Daoy (cell line): ENCODE measurements around the gene CYP11A1. TPM values are rescaled to one million over a fixed set of nuclear protein-coding genes. Genes with fewer than 3 reads are reported as not detected.

Source experiments
- DNase-seq: peaks from one replicate; pipeline ENCODE4 v3.0.0-alpha.2; 2015; ENCODE audit warnings: low read depth
- total RNA-seq: library from RNA; depleted of rRNA; stranded (reverse); fragments of >200 nt; shearing (Covaris generic); gene quantifications from 2 replicates; pipeline ENCODE4 v1.2.3, GENCODE V29; 2014; rRNA removed

CYP11A1 gene
- 0.06 and 0.12 TPM in 2 replicates for total RNA-seq

DNA sequence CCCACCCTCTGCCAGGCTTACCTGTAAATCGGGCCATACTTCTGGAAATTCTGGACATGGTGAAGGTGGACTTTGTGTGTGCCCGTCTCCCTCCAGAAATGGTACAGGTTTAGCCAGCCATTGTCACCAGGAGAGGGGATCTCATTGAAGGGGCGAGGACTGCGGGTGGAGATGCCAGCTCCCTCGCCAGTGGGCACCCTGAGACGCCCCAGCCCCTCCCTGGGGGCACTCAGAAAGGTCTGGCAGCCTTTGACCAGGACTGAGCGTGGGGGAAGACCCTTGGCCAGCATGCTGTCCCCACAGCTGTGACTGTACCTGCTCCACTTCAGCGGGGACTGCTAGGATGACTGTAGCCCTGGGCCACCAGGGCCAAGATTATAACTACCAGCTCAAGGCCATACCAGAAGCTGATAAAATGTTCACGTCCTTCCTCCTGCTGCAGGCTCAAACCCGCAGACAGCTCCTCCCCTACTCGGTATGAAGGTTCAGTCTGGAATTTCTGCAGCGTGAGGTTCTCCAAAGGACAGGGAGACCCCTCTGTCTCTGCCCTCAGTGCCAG, at the start of gene CYP11A1:
CYP11A1 (minus strand) TSS at position 351 of the 559 bp plus-strand sequence; CDS start at position 290, 61 bp downstream.
- DNase-seq, result no peak

- DNase-seq, result peak; percentile 87
Measured at GRCh38 chr15:74417225-74417624, 49.8 kb upstream of the CYP11A1 start.

DNA sequence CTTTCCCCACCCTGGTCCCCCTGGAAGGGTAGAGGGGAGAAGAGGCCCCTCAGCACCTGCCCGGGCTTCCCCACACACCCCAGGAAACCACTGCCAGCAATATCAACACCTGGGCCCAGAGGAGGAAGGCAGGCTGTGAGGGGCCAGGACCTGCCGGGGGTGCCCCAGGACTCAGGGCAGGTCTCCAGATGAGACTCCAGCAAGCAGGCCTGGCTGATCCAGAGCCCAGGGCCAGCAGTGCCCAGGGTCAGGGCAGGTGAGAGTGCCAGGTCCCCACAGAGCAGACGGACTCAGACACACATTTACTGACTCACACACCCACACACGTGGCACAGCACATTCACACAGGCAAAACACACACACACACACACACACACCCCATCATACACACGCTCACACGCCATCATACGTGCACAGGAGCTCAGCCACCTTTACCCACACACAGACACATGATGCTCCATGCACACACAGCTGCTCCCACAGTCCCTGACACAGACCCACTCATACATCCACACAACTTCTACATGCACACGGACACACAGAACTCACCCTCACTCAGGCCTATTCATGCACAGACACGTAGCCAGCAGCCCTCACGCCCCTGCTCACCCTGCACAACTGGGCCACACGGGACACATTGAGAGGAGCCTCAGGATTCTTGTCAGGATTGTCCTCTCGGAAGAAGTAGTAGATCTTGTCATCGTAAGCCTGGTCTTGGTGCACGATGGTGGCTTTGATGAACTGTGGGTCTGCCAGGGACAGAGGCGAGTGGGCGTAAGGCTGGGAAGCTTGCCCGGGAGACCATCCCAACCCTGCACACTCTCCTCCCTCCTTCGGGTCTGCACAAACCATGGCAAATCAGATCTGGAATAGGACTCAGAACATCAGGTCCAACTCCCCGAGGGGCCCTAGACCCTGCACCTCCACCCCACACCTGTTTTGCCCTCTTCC, 48.8 kb upstream of the CYP11A1 start:
- no peak for DNase-seq

- DNase-seq, result no peak
Measured at GRCh38 chr15:74414603-74415338, 47.3 kb upstream of the CYP11A1 start.

- no peak for DNase-seq
Measured at GRCh38 chr15:74414081-74414580, 46.7 kb upstream of the CYP11A1 start.

DNA sequence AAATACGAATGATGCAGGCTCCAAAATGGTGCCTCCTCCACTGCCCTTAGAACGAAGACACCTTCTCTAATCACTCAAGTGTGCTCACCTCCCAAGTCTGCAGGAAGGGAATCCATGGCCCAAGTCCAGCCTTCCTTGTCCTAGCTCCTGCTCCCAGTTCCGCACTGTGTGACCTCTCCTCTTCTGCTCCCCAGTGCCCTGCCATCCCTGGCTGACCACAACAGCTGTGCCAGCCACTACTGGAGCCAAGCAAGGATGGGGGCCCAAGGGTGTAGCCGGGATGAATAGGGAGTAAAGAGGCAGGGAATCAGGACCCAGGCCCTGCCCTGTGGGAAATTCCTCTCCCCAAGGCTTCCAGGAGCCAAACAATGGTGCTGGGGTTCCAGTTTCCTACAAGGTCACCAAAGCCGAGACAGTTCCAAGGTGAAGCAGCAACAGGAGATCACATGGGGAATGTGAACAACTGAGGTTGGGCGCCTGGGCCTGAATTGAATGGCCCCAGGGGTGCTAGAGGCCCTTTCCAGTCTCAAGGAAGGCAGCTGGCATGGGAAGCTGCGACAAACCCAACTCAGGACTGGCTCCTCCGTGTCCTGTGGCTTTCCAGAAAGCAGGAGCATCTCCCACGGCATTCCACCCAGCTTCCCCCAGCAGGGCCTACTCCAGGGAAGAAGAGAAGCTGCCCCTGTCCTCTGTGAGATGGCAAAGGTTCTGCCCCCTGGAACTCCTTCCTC, 46.1 kb upstream of the CYP11A1 start:
- no peak for DNase-seq

DNA sequence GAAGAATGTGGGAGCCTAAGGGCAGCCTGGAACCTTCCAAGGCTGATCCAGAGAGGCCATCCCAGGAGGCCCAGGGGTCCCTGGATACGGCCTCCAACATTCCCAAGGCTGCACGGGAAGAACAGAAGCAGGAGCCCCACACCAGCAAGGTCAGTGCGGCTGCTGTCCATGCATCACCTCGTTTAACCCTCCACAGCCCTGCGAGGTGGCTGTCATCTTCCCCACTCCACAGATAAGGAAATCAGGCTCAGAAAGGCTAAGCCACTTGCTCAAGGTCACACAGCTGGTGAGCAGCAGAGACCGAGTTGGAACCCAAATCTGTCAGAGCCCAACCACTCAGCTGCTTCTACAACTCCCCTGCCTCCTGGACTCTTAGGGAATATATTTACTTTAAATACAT, 44.7 kb upstream of the CYP11A1 start:
- no peak for DNase-seq

DNA sequence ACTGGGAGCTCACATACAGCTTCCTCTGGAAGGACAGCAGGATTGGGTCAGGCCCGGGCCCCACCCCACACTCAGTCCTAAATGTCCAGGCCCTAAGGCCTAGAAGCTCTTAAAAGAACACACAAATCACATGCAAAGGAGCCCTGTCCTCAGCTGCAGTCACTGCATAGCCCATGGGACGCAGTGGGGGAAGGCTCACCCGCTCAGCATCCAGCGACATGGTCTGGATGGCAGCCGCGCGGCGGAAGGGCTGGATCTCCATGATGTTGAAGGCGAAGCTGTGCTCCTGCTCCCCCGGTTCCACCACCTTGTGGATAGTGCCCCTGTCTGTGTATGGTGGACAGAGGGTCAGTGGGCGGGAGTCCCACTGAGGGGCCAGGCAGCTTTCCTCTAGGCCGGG, 44.2 kb upstream of the CYP11A1 start:
- DNase-seq, result no peak

GRCh38 chr15:74410502-74410901, 43.1 kb upstream of the CYP11A1 start:
- no peak for DNase-seq

GRCh38 chr15:74409225-74409624, 41.8 kb upstream of the CYP11A1 start:
- DNase-seq, result no peak

DNA sequence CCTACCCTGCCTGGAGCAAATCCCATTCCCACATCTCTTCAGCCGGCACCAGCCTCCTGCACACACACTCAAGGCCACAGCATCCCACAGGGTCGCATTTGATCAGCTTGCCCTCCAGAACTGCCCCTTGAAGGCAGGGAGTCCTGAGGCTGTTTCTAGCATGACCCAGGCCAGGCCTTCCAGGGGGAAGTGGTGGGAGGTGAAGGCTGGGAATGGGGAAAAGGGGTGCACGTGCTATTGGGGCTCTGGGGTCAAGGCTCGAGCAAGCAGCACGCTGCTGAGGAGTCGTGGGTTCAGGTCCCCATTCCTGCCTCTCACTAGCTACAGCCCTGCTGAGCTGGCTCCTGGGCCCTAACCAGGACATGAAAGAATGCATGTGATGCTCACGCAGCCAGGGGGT, 41.4 kb upstream of the CYP11A1 start:
- DNase-seq, result no peak

DNA sequence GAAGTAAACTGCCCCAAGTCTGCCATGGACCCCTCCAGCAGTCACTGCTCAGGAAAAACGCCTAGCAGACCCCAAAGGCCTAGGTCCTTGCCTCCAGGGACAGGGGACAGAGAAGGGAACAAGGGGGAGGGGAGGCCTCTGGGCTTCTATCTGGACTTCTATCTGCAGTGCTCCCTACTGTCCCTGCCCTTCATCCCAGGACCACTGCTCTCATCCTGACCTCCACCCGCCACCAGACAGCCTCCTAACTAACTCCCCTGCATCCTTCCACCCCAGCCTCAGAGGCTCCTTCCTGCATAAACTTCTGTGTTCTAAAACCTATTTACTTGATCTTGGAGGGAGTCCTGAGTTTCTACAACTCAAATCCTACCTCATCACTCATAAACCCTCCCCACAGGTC, 40.9 kb upstream of the CYP11A1 start:
- no peak for DNase-seq

DNA sequence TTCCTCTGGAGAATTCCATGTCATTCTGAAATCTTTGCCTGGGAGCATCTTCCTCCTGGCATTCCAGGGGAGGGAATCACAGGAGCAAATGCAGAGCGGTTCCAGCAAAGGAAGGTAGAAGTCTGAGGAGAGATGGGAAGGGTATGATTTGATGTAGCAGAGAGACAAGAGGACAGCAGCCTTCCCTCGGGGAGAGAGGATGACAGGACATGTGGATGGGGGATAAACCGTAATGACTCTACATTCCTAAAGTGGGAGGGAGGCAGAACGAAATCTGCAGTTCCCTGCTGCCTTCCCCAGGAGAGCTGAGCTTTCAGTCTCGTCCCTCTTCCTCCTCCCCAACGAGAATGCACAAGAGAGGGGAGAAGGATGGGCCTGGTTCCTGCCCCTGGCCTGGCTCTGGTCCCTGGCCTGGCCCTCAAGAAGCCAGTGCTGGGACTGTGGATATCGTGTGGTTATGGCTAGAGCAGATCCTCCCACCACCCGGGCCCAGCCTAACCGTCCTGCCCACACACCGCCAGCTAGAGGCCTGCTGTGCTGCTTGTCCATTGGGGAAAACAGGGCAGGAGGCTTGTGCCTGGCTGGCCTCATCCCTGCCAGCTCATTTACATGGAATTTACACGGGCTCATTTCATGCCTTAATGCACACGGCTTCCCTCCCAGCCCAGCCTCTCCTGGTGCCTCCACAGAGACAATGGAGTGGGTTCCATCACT, 39.7 kb upstream of the CYP11A1 start:
- peak; percentile 97 for DNase-seq

- no peak for DNase-seq
Measured at GRCh38 chr15:74406517-74406916, 39.1 kb upstream of the CYP11A1 start.

GRCh38 chr15:74405823-74406222, 38.4 kb upstream of the CYP11A1 start:
- no peak for DNase-seq

GRCh38 chr15:74403991-74404563, 36.6 kb upstream of the CYP11A1 start:
- DNase-seq, result no peak

GRCh38 chr15:74403588-74403919, 36.1 kb upstream of the CYP11A1 start:
- no peak for DNase-seq

DNA sequence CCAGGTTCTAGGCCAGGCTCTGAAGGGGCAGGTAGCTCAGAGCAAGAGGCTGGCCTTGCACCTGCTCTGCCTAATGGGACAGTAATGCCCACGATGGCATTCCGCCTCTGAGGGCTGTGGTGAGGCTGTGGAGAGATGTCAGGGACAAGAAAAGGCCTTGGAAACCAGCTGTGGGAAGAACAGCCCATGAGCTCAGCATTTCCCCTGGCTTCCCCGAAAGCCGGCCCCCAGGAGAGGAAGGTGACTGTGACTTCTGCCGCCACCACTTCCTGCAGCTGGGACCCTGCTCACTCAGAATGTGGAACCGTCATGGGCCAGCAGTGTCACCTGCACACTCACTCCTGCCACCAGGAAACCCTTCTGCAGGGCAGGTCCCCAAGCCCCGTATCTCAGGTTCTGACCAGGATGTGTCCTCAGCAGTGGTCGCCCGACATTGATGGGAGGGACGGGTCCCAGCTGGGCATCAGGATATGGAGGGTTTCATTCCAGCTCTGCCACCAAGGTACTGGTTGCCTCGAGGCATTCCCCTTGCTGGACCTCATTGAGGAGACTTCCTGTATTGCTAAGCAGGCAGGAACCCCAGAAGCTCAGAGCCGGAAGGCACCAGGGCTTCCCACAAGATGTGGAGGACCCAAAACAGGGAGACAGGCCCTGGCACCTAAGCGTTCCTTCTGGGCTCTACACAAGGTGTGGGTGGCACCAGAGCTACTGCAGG, 35.6 kb upstream of the CYP11A1 start:
- DNase-seq, result no peak

DNA sequence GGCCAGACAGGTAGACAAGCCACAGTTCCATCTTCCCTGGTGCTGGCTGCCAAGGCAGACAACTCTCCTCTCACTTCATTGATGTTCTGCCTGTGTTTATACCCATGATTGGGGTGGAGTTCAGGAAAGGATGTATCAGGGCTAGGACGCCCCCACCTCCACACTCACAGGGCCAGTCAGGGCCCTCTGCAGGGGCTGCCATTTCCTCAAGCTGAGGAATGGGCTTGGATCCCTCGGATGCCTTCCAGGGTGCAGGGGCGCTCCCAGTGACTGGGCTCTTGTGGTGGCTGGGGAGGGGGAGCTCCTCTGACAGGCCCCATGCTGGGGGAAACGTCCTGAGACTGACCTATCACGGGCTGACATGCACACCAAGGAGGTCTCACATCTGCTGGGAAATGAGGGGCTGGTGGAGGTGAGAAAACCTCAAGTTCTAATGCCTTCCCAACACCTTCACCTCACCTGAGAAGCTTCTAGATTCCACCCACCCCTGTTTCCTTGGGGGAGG, 34.9 kb upstream of the CYP11A1 start:
- no peak for DNase-seq
